Caco-2 (cell line): Measurements from ENCODE around the gene LRRC4C. TPM values are rescaled to one million over a fixed set of nuclear protein-coding genes. Genes with fewer than 3 reads are reported as not detected.
A peak's percentile ranks its signal among the peaks of the same experiment; 100 is the strongest.

ENCODE experiments used
- BruUV-seq: library from RNA; stranded (reverse); fragments of 400-500 nt; replicated peaks from 2 replicates; lab custom pipeline; 2021; lab: Mats Ljungman, UMichigan
- CTCF ChIA-PET: fragments of 300-600 bp; sonication (Branson Sonifier 250); formaldehyde crosslinking; loops from one replicate; lab custom pipeline; 2022; ENCODE audit warnings: antibody characterized with exemption; lab: Charles Lee
- POLR2A ChIA-PET: fragments of 300-600 bp; sonication (Branson Sonifier 250); formaldehyde crosslinking; loops from one replicate; lab custom pipeline; 2022; ENCODE audit warnings: antibody characterized with exemption; lab: Charles Lee
- DNase-seq, 2 experiments: peaks; one replicate each; pipeline versions ENCODE4 v3.0.0 to v3.0.0-alpha.2; 2020 to 2022
- H3K27me3 ChIP-seq: replicated peaks from 2 replicates; pipeline ENCODE4 v1.6.0; 2011; ENCODE audit warnings: low read length; ENCODE audit not compliant: control insufficient read depth, insufficient read depth
- H3K36me3 ChIP-seq: 2 replicates; pipeline ENCODE4 v1.5.1; 2011; ENCODE audit warnings: low read length; ENCODE audit not compliant: control insufficient read depth, insufficient read depth
- H3K4me1 ChIP-seq: fragments of 250-450 bp; sonication (Bioruptor Pico); 2 replicates; pipeline ENCODE4 v1.5.1; 2020; ENCODE audit warnings: mild to moderate bottlenecking
- H3K4me3 ChIP-seq: 2 replicates; pipeline ENCODE4 v1.5.1; 2011; ENCODE audit warnings: low read depth, mild to moderate bottlenecking, control low read depth, low read length
- H3K9me3 ChIP-seq: fragments of 250-450 bp; sonication (Bioruptor Pico); 2 replicates; pipeline ENCODE4 v1.5.1; 2020; ENCODE audit warnings: mild to moderate bottlenecking, moderate library complexity
- H3K27ac Mint-ChIP-seq: one replicate; pipeline ENCODE4 v1.8.0; 2022; ENCODE audit warnings: mixed read lengths; ENCODE audit not compliant: unreplicated experiment
- H3K27me3 Mint-ChIP-seq: one replicate; pipeline ENCODE4 v1.8.0; 2022; ENCODE audit warnings: mixed read lengths; ENCODE audit not compliant: insufficient read depth, unreplicated experiment
- H3K36me3 Mint-ChIP-seq: one replicate; pipeline ENCODE4 v1.8.0; 2022; ENCODE audit warnings: mild to moderate bottlenecking, mixed read lengths; ENCODE audit not compliant: insufficient read depth, unreplicated experiment
- H3K4me1 Mint-ChIP-seq: one replicate; pipeline ENCODE4 v1.8.0; 2022; ENCODE audit warnings: low read depth, mixed read lengths; ENCODE audit not compliant: unreplicated experiment
- H3K4me3 Mint-ChIP-seq: one replicate; pipeline ENCODE4 v1.8.0; 2022; ENCODE audit warnings: mild to moderate bottlenecking, moderate library complexity, mixed read lengths; ENCODE audit not compliant: unreplicated experiment
- H3K9me3 Mint-ChIP-seq: one replicate; pipeline ENCODE4 v1.8.0; 2022; ENCODE audit warnings: mixed read lengths; ENCODE audit not compliant: unreplicated experiment
- intact Hi-C: fragments of 100-400 bp; cut with micrococcal nuclease; formaldehyde crosslinking; loops from one replicate; pipeline ENCODE4 v1.10.0; 2022; ENCODE audit not compliant: unreplicated experiment
- total RNA-seq: library from RNA; stranded (reverse); gene quantifications from 2 replicates; pipeline ENCODE4 v1.2.3, GENCODE V29; 2022
- TF ChIP-seq, protein P1 (sequence below), 2 experiments: fragments of 200-600 bp in 1 of 2; IDR thresholded peaks; 1 replicate in 1 of 2; 2 replicates in 1 of 2; pipeline versions ENCODE4 v1.5.1 to v1.8.0; 2011 to 2022; ENCODE audit warnings: antibody characterized with exemption in 1 of 2, control low read depth in 1 of 2, inconsistent platforms in 1 of 2, low read depth in 1 of 2, low read length in 1 of 2, mild to moderate bottlenecking in 1 of 2, moderate library complexity in 1 of 2; ENCODE audit not compliant: insufficient read depth in 1 of 2, severe bottlenecking in 1 of 2, unreplicated experiment in 1 of 2

The LRRC4C gene
- total RNA-seq, 1 experiment from 2014 or later: not detected

DNA sequence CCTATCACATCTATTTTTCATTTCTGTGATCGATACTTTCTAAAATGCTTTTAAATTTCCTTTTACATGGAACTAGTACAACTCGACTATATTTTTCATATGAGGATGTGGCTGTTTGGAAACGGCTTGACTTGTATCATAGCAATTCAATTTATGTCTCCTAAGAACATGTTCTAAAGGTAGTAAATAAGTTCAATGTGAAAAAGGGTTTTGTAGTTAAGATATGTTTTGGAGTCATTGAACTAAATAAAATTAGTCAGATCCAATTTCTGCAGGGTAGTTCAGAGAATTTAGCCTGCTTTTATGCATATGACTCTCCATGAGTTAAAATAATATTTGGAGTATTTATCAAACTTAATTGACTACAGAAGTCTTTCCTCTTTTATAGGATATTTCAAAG is 1121.4 kb downstream of the LRRC4C start:
- BruUV-seq: no TSS peak
- no peak for DNase-seq
- no peaks in the 10 kb centered on the region for H3K36me3 ChIP-seq
- TF ChIP-seq, protein P1, sequence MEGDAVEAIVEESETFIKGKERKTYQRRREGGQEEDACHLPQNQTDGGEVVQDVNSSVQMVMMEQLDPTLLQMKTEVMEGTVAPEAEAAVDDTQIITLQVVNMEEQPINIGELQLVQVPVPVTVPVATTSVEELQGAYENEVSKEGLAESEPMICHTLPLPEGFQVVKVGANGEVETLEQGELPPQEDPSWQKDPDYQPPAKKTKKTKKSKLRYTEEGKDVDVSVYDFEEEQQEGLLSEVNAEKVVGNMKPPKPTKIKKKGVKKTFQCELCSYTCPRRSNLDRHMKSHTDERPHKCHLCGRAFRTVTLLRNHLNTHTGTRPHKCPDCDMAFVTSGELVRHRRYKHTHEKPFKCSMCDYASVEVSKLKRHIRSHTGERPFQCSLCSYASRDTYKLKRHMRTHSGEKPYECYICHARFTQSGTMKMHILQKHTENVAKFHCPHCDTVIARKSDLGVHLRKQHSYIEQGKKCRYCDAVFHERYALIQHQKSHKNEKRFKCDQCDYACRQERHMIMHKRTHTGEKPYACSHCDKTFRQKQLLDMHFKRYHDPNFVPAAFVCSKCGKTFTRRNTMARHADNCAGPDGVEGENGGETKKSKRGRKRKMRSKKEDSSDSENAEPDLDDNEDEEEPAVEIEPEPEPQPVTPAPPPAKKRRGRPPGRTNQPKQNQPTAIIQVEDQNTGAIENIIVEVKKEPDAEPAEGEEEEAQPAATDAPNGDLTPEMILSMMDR (IDR thresholded peaks at IDR 0.05; ENCODE audit: insufficient read depth in 1 of 2, low read depth in 1 of 2, low read length in 1 of 2, severe bottlenecking in 1 of 2, unreplicated experiment in 1 of 2): no peak
- peaks cover under 1% of the 10 kb centered on the region for H3K9me3 Mint-ChIP-seq
- no peak overlapping the region for H3K4me3 Mint-ChIP-seq
- no peaks in the 10 kb centered on the region for H3K27me3 Mint-ChIP-seq
- ChIA-PET CTCF (no interaction called here), POLR2A (no interaction called here)
- no peaks in the 10 kb centered on the region for H3K4me1 Mint-ChIP-seq
- H3K9me3 ChIP-seq: no peaks in the 10 kb centered on the region
- no peak overlapping the region for H3K4me3 ChIP-seq
- intact Hi-C loops: no loop called here
- no peaks in the 10 kb centered on the region for H3K27me3 ChIP-seq
- H3K36me3 Mint-ChIP-seq: no peaks in the 10 kb centered on the region
- H3K27ac Mint-ChIP-seq: no peak overlapping the region
- H3K4me1 ChIP-seq: no peaks in the 10 kb centered on the region

DNA sequence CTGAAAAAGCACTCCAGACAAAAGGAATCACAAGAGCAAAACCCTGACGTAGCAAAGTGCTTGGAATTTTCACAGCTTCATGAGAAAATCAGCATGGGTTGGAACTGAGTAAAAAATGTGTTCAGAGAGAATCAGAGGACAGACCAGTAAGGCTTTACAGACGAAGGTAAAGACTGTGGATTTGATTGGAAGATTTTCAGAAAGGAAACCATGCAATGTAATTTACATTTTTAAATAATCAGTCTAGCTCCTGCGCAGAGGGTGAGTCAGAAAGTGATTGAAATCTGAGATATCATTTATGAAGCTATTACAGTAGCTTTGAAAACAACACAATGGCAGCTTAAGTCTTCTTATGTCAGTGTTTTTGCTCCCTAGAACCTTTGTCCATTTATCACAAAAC is 1122.3 kb downstream of the LRRC4C start:
- POLR2A ChIA-PET: no interaction called here
- no peaks in the 10 kb centered on the region for H3K27me3 Mint-ChIP-seq
- intact Hi-C loops: no loop called here
- H3K4me3 Mint-ChIP-seq: no peak overlapping the region
- TF ChIP-seq, protein P1 (IDR thresholded peaks at IDR 0.05; ENCODE audit: insufficient read depth in 1 of 2, low read depth in 1 of 2, low read length in 1 of 2, severe bottlenecking in 1 of 2, unreplicated experiment in 1 of 2): no peak
- BruUV-seq: no TSS peak
- Histone ChIP-seq H3K9me3 (no peaks in the 10 kb centered on the region), H3K4me1 (no peaks in the 10 kb centered on the region), H3K27me3 (no peaks in the 10 kb centered on the region), H3K4me3 (no peak overlapping the region), H3K36me3 (no peaks in the 10 kb centered on the region)
- H3K9me3 Mint-ChIP-seq: no peaks in the 10 kb centered on the region
- no peaks in the 10 kb centered on the region for H3K4me1 Mint-ChIP-seq
- no peak overlapping the region for H3K27ac Mint-ChIP-seq
- no peak for DNase-seq
- CTCF ChIA-PET: no interaction called here
- no peaks in the 10 kb centered on the region for H3K36me3 Mint-ChIP-seq

DNA sequence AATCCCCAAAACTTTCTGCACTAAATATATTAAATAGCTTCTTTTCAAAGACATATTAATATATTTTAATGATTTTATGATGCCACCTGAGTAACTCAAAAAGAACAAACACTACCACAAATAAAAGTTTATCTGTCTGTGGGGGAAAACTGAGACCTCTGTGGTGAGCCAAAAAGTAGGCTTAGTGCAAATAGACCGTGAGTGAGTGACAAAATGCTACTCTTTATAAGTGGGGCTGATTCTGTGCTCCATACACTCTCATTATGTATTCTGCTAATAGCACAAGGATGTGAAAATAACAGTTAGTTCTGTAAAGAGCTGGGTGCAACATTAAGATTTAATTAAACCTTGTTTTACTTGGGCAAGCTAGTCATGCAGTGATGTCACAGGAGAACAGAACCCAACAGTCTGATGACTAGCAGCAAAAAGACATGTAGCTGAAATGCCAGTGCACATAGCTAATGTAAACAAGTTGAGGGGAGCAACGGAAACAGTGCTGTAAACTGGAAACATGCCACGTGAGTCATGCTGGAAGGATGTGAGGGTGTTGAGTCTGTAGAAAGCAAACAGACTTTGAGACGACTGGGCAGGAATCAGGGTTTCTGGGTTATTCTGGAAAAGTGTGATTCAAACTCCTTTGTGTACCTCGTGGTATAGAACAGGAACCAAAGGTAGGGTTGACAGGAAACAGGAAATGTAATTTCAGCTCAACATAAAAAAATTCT is 1130.4 kb downstream of the LRRC4C start:
- TF ChIP-seq, protein P1 (IDR thresholded peaks at IDR 0.05; ENCODE audit: insufficient read depth in 1 of 2, low read depth in 1 of 2, low read length in 1 of 2, severe bottlenecking in 1 of 2, unreplicated experiment in 1 of 2): no peak
- no TSS peak for BruUV-seq
- CTCF ChIA-PET: no interaction called here
- Histone ChIP-seq H3K9me3 (no peaks in the 10 kb centered on the region), H3K27me3 (no peaks in the 10 kb centered on the region), H3K4me1 (peaks cover 6% of the 10 kb centered on the region), H3K36me3 (no peaks in the 10 kb centered on the region), H3K4me3 (no peak overlapping the region)
- intact Hi-C loops: no loop called here
- Mint-ChIP-seq H3K36me3 (no peaks in the 10 kb centered on the region), H3K27ac (no peak overlapping the region), H3K27me3 (no peaks in the 10 kb centered on the region), H3K9me3 (no peaks in the 10 kb centered on the region), H3K4me3 (peak overlapping the region; percentile 27), H3K4me1 (no peaks in the 10 kb centered on the region)
- POLR2A ChIA-PET: no interaction called here
- peak; percentile 23 to 70 for DNase-seq
